GM18951 (cell line): ENCODE data around the gene GMNN.
A peak's percentile ranks its signal among the peaks of the same experiment; 100 is the strongest.
"Not testable (repeated sequence)": the region's sequence is repeated elsewhere in the genome, so short reads cannot be mapped to it uniquely, and the experiment has no call there.

Experiments
- POLR2A ChIP-seq: IDR thresholded peaks from 4 replicates; pipeline ENCODE4 v1.6.1; 2011; ENCODE audit warnings: mild to moderate bottlenecking; ENCODE audit not compliant: insufficient read length, insufficient read depth; ENCODE audit errors: extremely low read depth
- in situ Hi-C: fragments of 300-500 bp; cut with MboI; formaldehyde crosslinking; loops from one replicate; pipeline ENCODE4 v1.12.0; 2022; ENCODE audit warnings: low sequenced_read_pairs, mixed read lengths, inconsistent platforms; ENCODE audit not compliant: unreplicated experiment

The GMNN gene

GRCh38 chr6:24774696-24775519 lies at the start of gene GMNN:
Gene GMNN (plus strand): TSS chr6:24774937. CDS start chr6:24777247, 2,310 bp downstream.
- in situ Hi-C loops: no loop called here

GRCh38 chr6:24730653-24731052 lies 44.1 kb upstream of the GMNN start:
- in situ Hi-C loops: not testable (repeated sequence)

More at GRCh38 chr6:24774696-24775519, at the start of gene GMNN:
- peak; percentile 92 for TF ChIP-seq POLR2A

- in situ Hi-C loops: not testable (repeated sequence)
Measured at GRCh38 chr6:24731456-24732134, 43.1 kb upstream of the GMNN start.

GRCh38 chr6:24734166-24734565 lies 40.6 kb upstream of the GMNN start:
- no peak for TF ChIP-seq POLR2A
- in situ Hi-C loops: no loop called here

GRCh38 chr6:24734710-24735109 lies 40.0 kb upstream of the GMNN start:
- in situ Hi-C loops: not testable (repeated sequence)

GRCh38 chr6:24738741-24739140 lies 36.0 kb upstream of the GMNN start:
- TF ChIP-seq POLR2A: no peak
- in situ Hi-C loops: no loop called here

GRCh38 chr6:24740861-24741260 lies 33.9 kb upstream of the GMNN start:
- in situ Hi-C loops: no loop called here
- TF ChIP-seq POLR2A: no peak

GRCh38 chr6:24742216-24742738 lies 32.5 kb upstream of the GMNN start:
- no peak for TF ChIP-seq POLR2A
- in situ Hi-C loops: no loop called here

- TF ChIP-seq POLR2A: no peak
- in situ Hi-C loops: no loop called here
Measured at GRCh38 chr6:24743265-24743943, 31.3 kb upstream of the GMNN start.

GRCh38 chr6:24743944-24744335 lies 30.8 kb upstream of the GMNN start:
- TF ChIP-seq POLR2A: no peak
- in situ Hi-C loops: no loop called here

GRCh38 chr6:24744911-24745310 lies 29.8 kb upstream of the GMNN start:
- no peak for TF ChIP-seq POLR2A
- in situ Hi-C loops: no loop called here

- in situ Hi-C loops: no loop called here
- no peak for TF ChIP-seq POLR2A
Measured at GRCh38 chr6:24749297-24749696, 25.4 kb upstream of the GMNN start.

- in situ Hi-C loops: not testable (repeated sequence)
Measured at GRCh38 chr6:24750878-24751277, 23.9 kb upstream of the GMNN start.

GRCh38 chr6:24752503-24752902 lies 22.2 kb upstream of the GMNN start:
- no peak for TF ChIP-seq POLR2A
- in situ Hi-C loops: no loop called here
